ENCODE results near the gene SEL1L2.

SEL1L2 gene

DNA sequence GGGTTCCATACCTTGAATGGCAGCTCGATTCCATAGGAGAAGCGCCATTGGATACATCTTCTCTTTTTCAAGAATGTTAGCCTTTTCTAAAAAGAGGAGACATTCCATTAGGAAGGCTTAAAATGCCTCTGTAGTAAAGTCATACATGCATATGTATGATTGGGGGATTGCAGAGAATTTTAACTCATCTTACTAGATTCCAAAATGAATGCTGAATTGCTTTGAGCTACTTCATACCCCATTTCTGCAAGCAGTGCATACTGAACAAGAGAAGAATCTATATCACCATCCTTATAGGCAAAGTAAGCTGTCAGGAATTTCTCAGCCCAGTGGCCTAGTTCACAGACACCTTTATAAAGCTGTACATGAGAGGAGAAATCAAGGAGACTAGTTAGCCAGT is 125.3 kb downstream of the SEL1L2 start:
- TF ChIP-seq, protein P1, sequence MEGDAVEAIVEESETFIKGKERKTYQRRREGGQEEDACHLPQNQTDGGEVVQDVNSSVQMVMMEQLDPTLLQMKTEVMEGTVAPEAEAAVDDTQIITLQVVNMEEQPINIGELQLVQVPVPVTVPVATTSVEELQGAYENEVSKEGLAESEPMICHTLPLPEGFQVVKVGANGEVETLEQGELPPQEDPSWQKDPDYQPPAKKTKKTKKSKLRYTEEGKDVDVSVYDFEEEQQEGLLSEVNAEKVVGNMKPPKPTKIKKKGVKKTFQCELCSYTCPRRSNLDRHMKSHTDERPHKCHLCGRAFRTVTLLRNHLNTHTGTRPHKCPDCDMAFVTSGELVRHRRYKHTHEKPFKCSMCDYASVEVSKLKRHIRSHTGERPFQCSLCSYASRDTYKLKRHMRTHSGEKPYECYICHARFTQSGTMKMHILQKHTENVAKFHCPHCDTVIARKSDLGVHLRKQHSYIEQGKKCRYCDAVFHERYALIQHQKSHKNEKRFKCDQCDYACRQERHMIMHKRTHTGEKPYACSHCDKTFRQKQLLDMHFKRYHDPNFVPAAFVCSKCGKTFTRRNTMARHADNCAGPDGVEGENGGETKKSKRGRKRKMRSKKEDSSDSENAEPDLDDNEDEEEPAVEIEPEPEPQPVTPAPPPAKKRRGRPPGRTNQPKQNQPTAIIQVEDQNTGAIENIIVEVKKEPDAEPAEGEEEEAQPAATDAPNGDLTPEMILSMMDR (IDR thresholded peaks at IDR 0.05; ENCODE audit: control insufficient read depth, insufficient read depth, low read depth, low read length, missing control alignments): no peak
- no peak for DNase-seq (ENCODE audit: low read depth)
- no peak overlapping the region for H3K4me3 ChIP-seq (ENCODE audit: control insufficient read depth, low read depth, low read length)

DNA sequence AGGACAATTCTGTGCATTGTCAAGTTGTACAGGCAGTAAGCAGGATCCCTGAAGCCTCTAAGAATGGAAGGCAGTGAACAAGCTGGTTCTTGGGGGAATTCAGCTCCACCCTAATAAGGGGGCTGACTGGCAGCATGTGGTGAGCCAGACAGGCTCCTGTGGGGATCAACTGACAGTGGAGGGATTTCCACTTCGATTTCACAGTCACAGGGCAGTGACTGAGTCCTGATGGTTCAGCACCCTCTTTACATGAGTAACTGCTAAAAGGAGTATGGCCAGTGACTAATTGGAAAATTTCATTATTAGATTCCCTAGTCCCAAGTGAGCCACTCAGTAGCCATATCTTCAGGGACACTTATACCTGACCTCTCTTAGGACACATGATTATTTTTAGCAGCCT is 127.2 kb downstream of the SEL1L2 start:
- H3K4me3 ChIP-seq (ENCODE audit: control insufficient read depth, low read depth, low read length): no peak overlapping the region
- no peak for DNase-seq (ENCODE audit: low read depth)
- TF ChIP-seq, protein P1 (IDR thresholded peaks at IDR 0.05; ENCODE audit: control insufficient read depth, insufficient read depth, low read depth, low read length, missing control alignments): no peak

DNA sequence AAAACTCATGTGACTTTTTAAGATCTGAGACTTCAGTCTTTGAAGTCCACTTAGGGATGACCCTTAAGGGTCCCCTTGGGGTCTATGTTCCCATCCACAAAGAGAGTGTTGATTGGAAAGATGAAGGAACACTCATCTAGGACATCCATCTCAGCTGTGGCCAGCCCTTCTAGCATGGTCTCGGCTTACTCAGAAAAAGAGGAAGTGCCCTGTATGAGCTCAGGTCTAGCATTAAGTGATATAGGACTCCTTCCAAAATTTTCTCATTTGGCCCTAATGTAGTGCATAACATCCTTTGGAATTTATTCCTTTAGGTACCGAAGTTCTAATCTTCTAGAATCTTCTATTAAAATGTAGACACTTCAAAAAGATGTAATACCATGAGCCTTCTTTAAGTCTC is 128.2 kb downstream of the SEL1L2 start:
- TF ChIP-seq, protein P1 (IDR thresholded peaks at IDR 0.05; ENCODE audit: control insufficient read depth, insufficient read depth, low read depth, low read length, missing control alignments): no peak
- no peak overlapping the region for H3K4me3 ChIP-seq (ENCODE audit: control insufficient read depth, low read depth, low read length)
- DNase-seq (ENCODE audit: low read depth): no peak

DNA sequence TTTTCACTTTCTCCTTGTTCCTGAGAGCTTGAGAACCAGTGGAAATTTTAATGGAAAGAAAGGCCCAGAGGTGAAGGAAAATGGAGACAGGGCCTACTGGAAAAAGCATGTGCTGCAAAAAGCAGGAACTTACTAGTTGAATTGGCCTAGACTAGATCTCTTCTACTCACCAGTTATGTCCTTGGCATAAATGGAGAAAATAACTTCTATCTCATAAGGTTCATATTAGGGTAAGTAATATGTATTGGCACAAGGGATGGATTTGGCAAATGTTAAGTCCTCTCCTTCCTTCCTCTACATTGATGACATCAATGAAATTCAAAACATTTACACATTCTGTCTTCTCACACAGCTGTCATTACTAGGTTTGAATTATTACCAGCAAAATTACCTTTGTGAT is 131.5 kb downstream of the SEL1L2 start:
- H3K4me3 ChIP-seq (ENCODE audit: control insufficient read depth, low read depth, low read length): no peak overlapping the region
- TF ChIP-seq, protein P1 (IDR thresholded peaks at IDR 0.05; ENCODE audit: control insufficient read depth, insufficient read depth, low read depth, low read length, missing control alignments): no peak
- no peak for DNase-seq (ENCODE audit: low read depth)

DNA sequence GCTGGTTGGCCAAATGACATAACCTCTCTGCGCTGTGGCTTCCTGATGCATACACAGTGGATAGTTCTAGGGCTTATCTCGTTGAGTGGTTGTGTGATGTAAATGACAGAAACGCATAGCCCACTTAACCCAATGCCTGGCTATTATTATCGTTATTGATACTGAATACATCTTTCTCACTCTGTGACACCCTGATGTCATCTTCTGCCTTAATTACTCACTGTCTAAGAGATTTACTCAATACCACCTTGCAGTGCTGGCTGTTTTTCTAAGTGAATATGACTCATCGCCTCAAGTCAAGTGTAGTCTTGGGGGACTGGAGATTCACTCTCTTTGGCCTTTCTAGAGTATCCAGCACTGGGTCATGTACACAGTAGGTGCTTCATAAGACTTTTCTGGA is 132.0 kb downstream of the SEL1L2 start:
- no peak overlapping the region for H3K4me3 ChIP-seq (ENCODE audit: control insufficient read depth, low read depth, low read length)
- TF ChIP-seq, protein P1 (IDR thresholded peaks at IDR 0.05; ENCODE audit: control insufficient read depth, insufficient read depth, low read depth, low read length, missing control alignments): no peak
- DNase-seq (ENCODE audit: low read depth): no peak

DNA sequence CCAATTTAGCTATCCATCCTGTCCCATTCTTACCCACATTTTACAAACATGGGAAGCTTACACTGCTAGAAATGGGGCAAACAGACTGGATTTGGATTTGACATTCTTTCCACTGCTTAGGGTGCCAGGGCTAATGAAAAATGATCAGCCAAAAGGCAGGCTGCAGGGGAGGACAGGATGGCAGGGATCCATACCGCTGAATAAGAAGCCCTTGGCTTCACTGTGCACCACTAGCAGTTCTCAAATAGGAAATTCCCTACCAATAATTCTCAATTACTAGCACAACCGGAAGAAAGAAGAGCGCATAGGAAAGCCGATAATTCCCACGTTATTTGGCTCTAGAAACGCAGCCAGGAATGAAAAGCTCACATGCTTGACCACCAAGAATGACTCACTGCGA is 132.5 kb downstream of the SEL1L2 start:
- no peak for DNase-seq (ENCODE audit: low read depth)
- H3K4me3 ChIP-seq (ENCODE audit: control insufficient read depth, low read depth, low read length): no peak overlapping the region
- TF ChIP-seq, protein P1 (IDR thresholded peaks at IDR 0.05; ENCODE audit: control insufficient read depth, insufficient read depth, low read depth, low read length, missing control alignments): no peak

DNA sequence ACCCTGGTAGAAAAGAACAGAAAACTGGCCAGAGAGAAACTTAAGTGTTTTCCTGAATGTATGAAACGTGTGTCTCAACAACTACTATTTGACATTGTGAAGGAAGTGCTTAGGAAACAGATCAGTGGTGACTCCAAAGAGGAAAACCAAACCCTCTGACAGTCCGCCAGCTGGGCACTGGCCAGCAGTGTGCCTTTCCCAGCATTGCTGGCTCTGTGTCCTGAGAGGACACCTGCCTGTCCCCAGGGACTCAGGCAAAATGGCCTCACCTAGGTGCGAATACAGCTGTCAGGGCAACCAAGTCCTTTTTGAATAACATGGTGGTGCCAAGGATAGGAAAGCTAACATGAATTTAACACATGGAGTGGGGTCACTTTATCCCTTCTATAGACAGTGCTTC is 133.1 kb downstream of the SEL1L2 start:
- no peak for DNase-seq (ENCODE audit: low read depth)
- no peak overlapping the region for H3K4me3 ChIP-seq (ENCODE audit: control insufficient read depth, low read depth, low read length)
- TF ChIP-seq, protein P1 (IDR thresholded peaks at IDR 0.05; ENCODE audit: control insufficient read depth, insufficient read depth, low read depth, low read length, missing control alignments): no peak

Measured in AG09309 (cell line).